NOMO-1 treated with DMSO at 0.1 percent for 48 hours (cell line): Measurements from ENCODE around the gene GCKR.

Experiments used
- DNase-seq: peaks from one replicate; lab custom pipeline; 2025; ENCODE audit not compliant: unreplicated experiment; lab: John Stamatoyannopoulos, UW

Gene GCKR

GRCh38 chr2:27571681-27572080 is 75.0 kb downstream of the GCKR start:
- DNase-seq = no peak

GRCh38 chr2:27572439-27572838 is 75.8 kb downstream of the GCKR start:
- DNase-seq = no peak

GRCh38 chr2:27572998-27573429 is 76.4 kb downstream of the GCKR start:
- no peak for DNase-seq
